PC-3 (cell line): ENCODE measurements around the gene GFRA3.

ENCODE experiments used
- EZH2 ChIP-seq: fragments of 300-600 bp; sonication (generic); IDR thresholded peaks from one replicate; pipeline ENCODE4 v1.6.1; 2017; ENCODE audit warnings: antibody characterized with exemption, mild to moderate bottlenecking, low read length; ENCODE audit not compliant: unreplicated experiment
- EZH2phosphoT487 ChIP-seq: fragments of 300-600 bp; sonication (generic); IDR thresholded peaks from 2 replicates; pipeline ENCODE4 v1.6.1; 2018; ENCODE audit warnings: mild to moderate bottlenecking, antibody characterized with exemption, low read length, borderline replicate concordance
- TF ChIP-seq, protein P1 (sequence below): fragments of 300-600 bp; sonication (generic); conservative IDR thresholded peaks from 2 replicates; pipeline ENCODE4 v1.5.1; 2017; ENCODE audit warnings: antibody characterized with exemption, low read depth, mild to moderate bottlenecking, low read length

DNA sequence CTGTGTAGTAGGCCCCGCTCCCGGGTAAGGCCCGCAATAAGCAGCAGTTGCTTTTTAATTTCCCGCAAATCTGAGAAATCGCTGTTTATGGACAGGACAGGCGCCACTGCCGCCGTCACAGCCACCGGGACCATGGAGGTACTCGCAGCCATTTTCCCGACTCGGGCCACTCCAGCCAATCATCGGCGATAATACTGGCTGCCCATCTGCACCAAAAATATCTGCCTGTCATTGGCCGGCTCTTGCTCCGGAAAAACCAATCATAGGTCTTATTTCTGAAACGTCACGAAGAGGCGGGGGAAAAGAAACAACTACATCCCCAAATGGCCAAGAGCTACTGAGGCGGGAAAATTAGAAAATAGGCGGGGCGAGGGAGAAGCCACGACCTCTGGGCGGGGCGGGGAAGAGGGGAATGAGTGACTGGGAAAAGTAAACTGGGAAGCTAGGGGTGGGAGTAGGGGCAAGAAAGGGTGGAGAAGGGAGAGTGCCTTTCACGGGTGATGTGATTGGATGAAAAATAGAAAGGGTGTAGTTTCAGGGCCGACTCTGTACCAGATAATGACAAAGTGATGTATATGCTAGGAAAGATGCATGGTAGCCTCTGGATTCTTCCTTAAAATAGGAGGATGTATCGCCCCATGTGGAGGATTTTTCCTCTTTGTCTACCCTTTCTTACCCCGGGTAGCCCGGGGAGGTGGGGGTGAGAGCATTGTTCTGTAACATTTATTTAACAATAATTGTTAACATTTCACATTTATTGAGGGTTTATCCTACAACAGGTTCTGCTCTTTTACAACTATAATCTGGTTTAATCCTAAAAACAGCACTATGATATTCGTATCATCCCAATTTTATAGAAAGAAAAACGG is 61.0 kb downstream of the GFRA3 start, which contains the start of gene CDC23:
- TF ChIP-seq, protein P1, sequence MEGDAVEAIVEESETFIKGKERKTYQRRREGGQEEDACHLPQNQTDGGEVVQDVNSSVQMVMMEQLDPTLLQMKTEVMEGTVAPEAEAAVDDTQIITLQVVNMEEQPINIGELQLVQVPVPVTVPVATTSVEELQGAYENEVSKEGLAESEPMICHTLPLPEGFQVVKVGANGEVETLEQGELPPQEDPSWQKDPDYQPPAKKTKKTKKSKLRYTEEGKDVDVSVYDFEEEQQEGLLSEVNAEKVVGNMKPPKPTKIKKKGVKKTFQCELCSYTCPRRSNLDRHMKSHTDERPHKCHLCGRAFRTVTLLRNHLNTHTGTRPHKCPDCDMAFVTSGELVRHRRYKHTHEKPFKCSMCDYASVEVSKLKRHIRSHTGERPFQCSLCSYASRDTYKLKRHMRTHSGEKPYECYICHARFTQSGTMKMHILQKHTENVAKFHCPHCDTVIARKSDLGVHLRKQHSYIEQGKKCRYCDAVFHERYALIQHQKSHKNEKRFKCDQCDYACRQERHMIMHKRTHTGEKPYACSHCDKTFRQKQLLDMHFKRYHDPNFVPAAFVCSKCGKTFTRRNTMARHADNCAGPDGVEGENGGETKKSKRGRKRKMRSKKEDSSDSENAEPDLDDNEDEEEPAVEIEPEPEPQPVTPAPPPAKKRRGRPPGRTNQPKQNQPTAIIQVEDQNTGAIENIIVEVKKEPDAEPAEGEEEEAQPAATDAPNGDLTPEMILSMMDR = no peak
- no peak for TF ChIP-seq EZH2
- no peak for TF ChIP-seq EZH2phosphoT487
